Loucy (cell line): ENCODE data around the gene CDYL.

Experiments
- EZH2phosphoT487 ChIP-seq: fragments of 200-600 bp; IDR thresholded peaks from 2 replicates; pipeline ENCODE4 v1.6.1; 2018; ENCODE audit warnings: antibody characterized with exemption, mild to moderate bottlenecking, moderate library complexity, borderline replicate concordance
- TF ChIP-seq, protein P1 (sequence below): fragments of 200-600 bp; sonication (generic); conservative IDR thresholded peaks from 2 replicates; pipeline ENCODE4 v1.5.1; 2014; ENCODE audit warnings: mild to moderate bottlenecking, antibody characterized with exemption, low read length

DNA sequence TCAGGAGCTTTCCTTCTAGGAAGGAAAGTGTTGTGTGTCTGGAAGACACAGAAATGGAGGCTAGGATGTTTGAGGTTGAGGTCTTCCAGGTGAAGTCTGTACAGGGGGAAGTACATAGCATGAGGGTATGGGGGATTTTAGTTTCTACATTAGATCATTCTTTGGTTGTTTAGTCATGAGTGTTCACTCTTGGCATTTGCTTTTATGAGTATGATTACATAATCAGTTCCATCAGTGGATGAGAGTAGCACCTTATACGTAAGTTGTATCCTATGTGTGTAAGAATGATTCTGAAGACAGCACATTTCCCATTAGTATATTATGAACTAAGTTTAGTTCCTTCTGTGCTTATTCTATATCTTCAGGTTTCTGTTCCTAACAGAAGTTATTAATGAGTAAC, 1.9 kb downstream of the CDYL start:
- TF ChIP-seq, protein P1, sequence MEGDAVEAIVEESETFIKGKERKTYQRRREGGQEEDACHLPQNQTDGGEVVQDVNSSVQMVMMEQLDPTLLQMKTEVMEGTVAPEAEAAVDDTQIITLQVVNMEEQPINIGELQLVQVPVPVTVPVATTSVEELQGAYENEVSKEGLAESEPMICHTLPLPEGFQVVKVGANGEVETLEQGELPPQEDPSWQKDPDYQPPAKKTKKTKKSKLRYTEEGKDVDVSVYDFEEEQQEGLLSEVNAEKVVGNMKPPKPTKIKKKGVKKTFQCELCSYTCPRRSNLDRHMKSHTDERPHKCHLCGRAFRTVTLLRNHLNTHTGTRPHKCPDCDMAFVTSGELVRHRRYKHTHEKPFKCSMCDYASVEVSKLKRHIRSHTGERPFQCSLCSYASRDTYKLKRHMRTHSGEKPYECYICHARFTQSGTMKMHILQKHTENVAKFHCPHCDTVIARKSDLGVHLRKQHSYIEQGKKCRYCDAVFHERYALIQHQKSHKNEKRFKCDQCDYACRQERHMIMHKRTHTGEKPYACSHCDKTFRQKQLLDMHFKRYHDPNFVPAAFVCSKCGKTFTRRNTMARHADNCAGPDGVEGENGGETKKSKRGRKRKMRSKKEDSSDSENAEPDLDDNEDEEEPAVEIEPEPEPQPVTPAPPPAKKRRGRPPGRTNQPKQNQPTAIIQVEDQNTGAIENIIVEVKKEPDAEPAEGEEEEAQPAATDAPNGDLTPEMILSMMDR: no peak
- no peak for TF ChIP-seq EZH2phosphoT487
